Stimulated activated CD8-positive, alpha-beta memory T cell treated with anti-CD3 and anti-CD28 coated beads, Interleukin-7, amount 100 ng/mL, for 48 hours (primary cell): ENCODE results near the gene PFKFB2.

Experiments used
- DNase-seq, 2 donors: peaks; one replicate each; pipeline ENCODE4 v3.0.0-alpha.2; 2020; ENCODE audit warnings: low read depth in 1 of 2; ENCODE audit errors: extremely low read depth in 1 of 2

The PFKFB2 gene

GRCh38 chr1:207063014-207063413 lies 9.9 kb downstream of the PFKFB2 start:
- no peak for DNase-seq

- no peak for DNase-seq
Measured at GRCh38 chr1:207064561-207064960, 11.5 kb downstream of the PFKFB2 start.

- DNase-seq = no peak
Measured at GRCh38 chr1:207067185-207067584, 14.1 kb downstream of the PFKFB2 start.

- DNase-seq = no peak
Measured at GRCh38 chr1:207067665-207068064, 14.6 kb downstream of the PFKFB2 start.

- no peak for DNase-seq
Measured at GRCh38 chr1:207069061-207069460, 16.0 kb downstream of the PFKFB2 start.

- no peak for DNase-seq
Measured at GRCh38 chr1:207069858-207070506, 16.9 kb downstream of the PFKFB2 start.

- no peak for DNase-seq
Measured at GRCh38 chr1:207070811-207071210, 17.7 kb downstream of the PFKFB2 start.

- DNase-seq = no peak
Measured at GRCh38 chr1:207071426-207071825, 18.4 kb downstream of the PFKFB2 start.

- DNase-seq = no peak
Measured at GRCh38 chr1:207072233-207072632, 19.2 kb downstream of the PFKFB2 start.

GRCh38 chr1:207073906-207074820 lies 21.1 kb downstream of the PFKFB2 start:
- DNase-seq = no peak

GRCh38 chr1:207076181-207076955 lies 23.3 kb downstream of the PFKFB2 start:
- no peak for DNase-seq

- no peak for DNase-seq
Measured at GRCh38 chr1:207077012-207077411, 23.9 kb downstream of the PFKFB2 start.

GRCh38 chr1:207077470-207078377 lies 24.6 kb downstream of the PFKFB2 start:
- DNase-seq = peak in 1 of 2 donors; percentile 23

- no peak for DNase-seq
Measured at GRCh38 chr1:207078578-207079132, 25.6 kb downstream of the PFKFB2 start.

GRCh38 chr1:207079706-207080241 lies 26.7 kb downstream of the PFKFB2 start:
- no peak for DNase-seq

- DNase-seq = no peak
Measured at GRCh38 chr1:207081088-207081487, 28.0 kb downstream of the PFKFB2 start.

- DNase-seq = no peak
Measured at GRCh38 chr1:207081806-207082205, 28.7 kb downstream of the PFKFB2 start.

- DNase-seq = no peak
Measured at GRCh38 chr1:207084232-207084631, 31.2 kb downstream of the PFKFB2 start.

GRCh38 chr1:207084701-207085180 lies 31.7 kb downstream of the PFKFB2 start:
- peak in 1 of 2 donors; percentile 38 for DNase-seq

- no peak for DNase-seq
Measured at GRCh38 chr1:207085887-207086286, 32.8 kb downstream of the PFKFB2 start.
